GM12864 (cell line): ENCODE data around the gene GJA9.

Experiments
- DNase-seq: peaks from one replicate; pipeline ENCODE4 v3.0.0-alpha.2; 2011; ENCODE audit warnings: low read depth
- H3K4me3 ChIP-seq: 2 replicates; pipeline ENCODE4 v1.5.1; 2011; ENCODE audit warnings: mild to moderate bottlenecking, low read depth, low read length, control low read depth
- CTCF ChIP-seq: IDR thresholded peaks from 2 replicates; pipeline ENCODE4 v1.5.1; 2011; ENCODE audit warnings: low read depth, mild to moderate bottlenecking, moderate library complexity, low read length, control low read depth, inconsistent platforms; ENCODE audit errors: missing control alignments

GJA9 gene

GRCh38 chr1:38881487-38881886 is at the start of gene GJA9:
Gene GJA9, minus strand, starts transcription at chr1:38881587. Its CDS starts 5,489 bp downstream, at chr1:38876098.
- DNase-seq: no peak
- no peak within 1 kb of the TSS for H3K4me3 ChIP-seq
- no peak for TF ChIP-seq CTCF

GRCh38 chr1:38929476-38929875 is 48.1 kb upstream of the GJA9 start:
- DNase-seq: no peak

GRCh38 chr1:38929054-38929453 is 47.7 kb upstream of the GJA9 start:
- no peak overlapping the region for H3K4me3 ChIP-seq
- no peak for DNase-seq
- TF ChIP-seq CTCF: no peak

More at GRCh38 chr1:38929476-38929875, 48.1 kb upstream of the GJA9 start:
- H3K4me3 ChIP-seq: no peak overlapping the region
- TF ChIP-seq CTCF: no peak

GRCh38 chr1:38926091-38926490 is 44.7 kb upstream of the GJA9 start:
- DNase-seq: no peak
- TF ChIP-seq CTCF: no peak
- H3K4me3 ChIP-seq: no peak overlapping the region

GRCh38 chr1:38925391-38925790 is 44.0 kb upstream of the GJA9 start:
- no peak overlapping the region for H3K4me3 ChIP-seq
- DNase-seq: no peak
- TF ChIP-seq CTCF: no peak

- no peak overlapping the region for H3K4me3 ChIP-seq
- no peak for TF ChIP-seq CTCF
- no peak for DNase-seq
These were observed 42.2 kb upstream of the GJA9 start for GRCh38 chr1:38923607-38924006.

- DNase-seq: no peak
- TF ChIP-seq CTCF: no peak
- H3K4me3 ChIP-seq: no peak overlapping the region
These were observed 37.7 kb upstream of the GJA9 start for GRCh38 chr1:38919130-38919529.
